Measurements from ENCODE around the gene PTPRK.

PTPRK gene

GRCh38 chr6:128202169-128202765, 318.1 kb downstream of the PTPRK start:
- TF ChIP-seq GATA1 (IDR thresholded peaks at IDR 0.05; ENCODE audit: low read depth, low read length) (no peak), POLR2A (IDR thresholded peaks at IDR 0.05; ENCODE audit: low read length) (no peak)
- DNase-seq = no peak

GRCh38 chr6:128200789-128201188, 319.6 kb downstream of the PTPRK start:
- no peak for DNase-seq
- TF ChIP-seq POLR2A (IDR thresholded peaks at IDR 0.05; ENCODE audit: low read length) = no peak
- TF ChIP-seq GATA1 (IDR thresholded peaks at IDR 0.05; ENCODE audit: low read depth, low read length) = no peak

GRCh38 chr6:128199461-128199860, 320.9 kb downstream of the PTPRK start:
- DNase-seq = no peak
- TF ChIP-seq GATA1 (IDR thresholded peaks at IDR 0.05; ENCODE audit: low read depth, low read length) = no peak
- TF ChIP-seq POLR2A (IDR thresholded peaks at IDR 0.05; ENCODE audit: low read length) = no peak

GRCh38 chr6:128192972-128193371, 327.4 kb downstream of the PTPRK start:
- DNase-seq = no peak
- TF ChIP-seq POLR2A (IDR thresholded peaks at IDR 0.05; ENCODE audit: low read length) = no peak
- no peak for TF ChIP-seq GATA1 (IDR thresholded peaks at IDR 0.05; ENCODE audit: low read depth, low read length)

GRCh38 chr6:128188678-128189077, 331.7 kb downstream of the PTPRK start:
- TF ChIP-seq POLR2A (IDR thresholded peaks at IDR 0.05; ENCODE audit: low read length) (no peak), GATA1 (IDR thresholded peaks at IDR 0.05; ENCODE audit: low read depth, low read length) (no peak)
- no peak for DNase-seq

GRCh38 chr6:128186729-128187128, 333.7 kb downstream of the PTPRK start:
- no peak for DNase-seq
- TF ChIP-seq POLR2A (IDR thresholded peaks at IDR 0.05; ENCODE audit: low read length) (no peak), GATA1 (IDR thresholded peaks at IDR 0.05; ENCODE audit: low read depth, low read length) (no peak)

GRCh38 chr6:128179876-128180438, 340.4 kb downstream of the PTPRK start:
- no peak for DNase-seq
- TF ChIP-seq POLR2A (IDR thresholded peaks at IDR 0.05; ENCODE audit: low read length) = no peak
- no peak for TF ChIP-seq GATA1 (IDR thresholded peaks at IDR 0.05; ENCODE audit: low read depth, low read length)

GRCh38 chr6:128174724-128175123, 345.7 kb downstream of the PTPRK start:
- DNase-seq = no peak

GRCh38 chr6:128172752-128173682, 347.4 kb downstream of the PTPRK start:
- no peak for TF ChIP-seq GATA1 (IDR thresholded peaks at IDR 0.05; ENCODE audit: low read depth, low read length)
- TF ChIP-seq POLR2A (IDR thresholded peaks at IDR 0.05; ENCODE audit: low read length) = no peak
- DNase-seq = no peak

More at GRCh38 chr6:128174724-128175123, 345.7 kb downstream of the PTPRK start:
- TF ChIP-seq GATA1 (IDR thresholded peaks at IDR 0.05; ENCODE audit: low read depth, low read length) = no peak
- TF ChIP-seq POLR2A (IDR thresholded peaks at IDR 0.05; ENCODE audit: low read length) = no peak

GRCh38 chr6:128172081-128172480, 348.3 kb downstream of the PTPRK start:
- no peak for TF ChIP-seq GATA1 (IDR thresholded peaks at IDR 0.05; ENCODE audit: low read depth, low read length)
- no peak for TF ChIP-seq POLR2A (IDR thresholded peaks at IDR 0.05; ENCODE audit: low read length)
- no peak for DNase-seq

GRCh38 chr6:128171182-128171581, 349.2 kb downstream of the PTPRK start:
- no peak for DNase-seq
- no peak for TF ChIP-seq GATA1 (IDR thresholded peaks at IDR 0.05; ENCODE audit: low read depth, low read length)
- TF ChIP-seq POLR2A (IDR thresholded peaks at IDR 0.05; ENCODE audit: low read length) = no peak

- TF ChIP-seq POLR2A (IDR thresholded peaks at IDR 0.05; ENCODE audit: low read length) (no peak), GATA1 (IDR thresholded peaks at IDR 0.05; ENCODE audit: low read depth, low read length) (no peak)
- no peak for DNase-seq
These were observed 352.2 kb downstream of the PTPRK start for GRCh38 chr6:128168244-128168643.

GRCh38 chr6:128167552-128167951, 352.8 kb downstream of the PTPRK start:
- DNase-seq = no peak
- TF ChIP-seq POLR2A (IDR thresholded peaks at IDR 0.05; ENCODE audit: low read length) (no peak), GATA1 (IDR thresholded peaks at IDR 0.05; ENCODE audit: low read depth, low read length) (no peak)

GRCh38 chr6:128164254-128164653, 356.1 kb downstream of the PTPRK start:
- DNase-seq = no peak
- TF ChIP-seq GATA1 (IDR thresholded peaks at IDR 0.05; ENCODE audit: low read depth, low read length) = no peak
- TF ChIP-seq POLR2A (IDR thresholded peaks at IDR 0.05; ENCODE audit: low read length) = no peak

Measured in erythroblast (primary cell).